LHCN-M2 (cell line): ENCODE data around the gene TAF13. TPM values are rescaled to one million over a fixed set of nuclear protein-coding genes. Genes with fewer than 3 reads are reported as not detected.
A peak's percentile ranks its signal among the peaks of the same experiment; 100 is the strongest.
"Not testable (repeated sequence)": the region's sequence is repeated elsewhere in the genome, so short reads cannot be mapped to it uniquely, and the experiment has no call there.

Experiments
- DNase-seq: peaks from one replicate; pipeline ENCODE4 v3.0.0-alpha.2; 2012; ENCODE audit warnings: low read depth
- total RNA-seq: library from RNA; depleted of rRNA; stranded (reverse); fragments of >200 nt; gene quantifications from 2 replicates; pipeline ENCODE4 v1.2.3, GENCODE V29; 2014

Gene TAF13
- total RNA-seq, 1 experiment from 2014 or later, result 67.0 TPM

DNA sequence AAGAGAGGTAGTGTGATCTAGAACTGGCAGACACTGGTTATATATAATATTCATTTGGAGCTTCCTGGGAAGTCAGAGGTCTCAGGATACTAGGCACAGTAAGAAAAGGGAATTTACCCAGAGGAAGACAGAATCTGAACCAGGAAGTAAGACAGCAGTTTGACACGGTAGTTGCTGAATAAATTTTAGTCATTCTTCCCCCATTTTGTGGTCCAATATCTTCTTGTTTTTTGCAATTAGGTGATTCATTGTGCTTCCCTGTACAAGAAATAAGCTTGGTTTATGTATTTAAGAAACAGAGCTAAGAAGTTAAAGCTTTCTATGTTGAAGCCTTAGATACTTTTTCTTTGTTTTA, 16.0 kb upstream of the TAF13 start:
- DNase-seq, result peak; percentile 38

DNA sequence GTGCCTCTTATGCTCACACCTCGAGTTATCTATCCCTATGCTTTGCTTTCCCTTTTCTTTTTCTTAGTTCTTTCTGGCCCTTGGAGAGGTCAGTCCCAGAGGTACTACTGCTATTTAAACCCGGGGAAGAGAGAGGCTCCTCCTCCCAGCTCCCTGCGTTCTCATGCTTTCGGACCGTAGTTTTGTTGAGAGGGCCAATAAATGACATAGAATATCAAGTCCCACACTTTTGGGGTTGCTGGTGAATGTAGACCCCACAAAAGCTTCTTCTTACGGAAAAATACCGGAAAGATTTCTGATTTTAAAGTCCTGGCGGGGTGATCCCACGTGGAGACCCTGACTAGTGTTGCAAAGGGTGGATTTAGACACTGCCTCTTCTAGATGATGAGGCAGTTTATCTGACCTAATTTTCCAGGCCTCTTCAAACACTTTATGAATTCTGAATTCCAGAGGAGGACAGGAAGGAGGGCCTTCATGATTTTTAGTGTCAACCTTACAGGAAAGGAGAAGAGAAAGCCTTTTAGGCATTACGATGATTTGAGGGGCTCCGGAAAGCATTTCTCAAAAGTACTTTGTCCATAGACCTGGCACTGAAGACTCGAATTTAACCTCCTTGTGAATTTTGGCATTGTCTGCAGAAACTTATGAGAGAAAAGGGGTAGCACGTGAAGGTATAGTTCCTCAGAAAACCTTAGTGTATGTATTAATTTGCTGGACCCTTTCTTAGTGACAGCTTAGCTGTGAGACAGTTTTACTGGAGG, 15.5 kb upstream of the TAF13 start:
- peak; percentile 55 for DNase-seq

DNA sequence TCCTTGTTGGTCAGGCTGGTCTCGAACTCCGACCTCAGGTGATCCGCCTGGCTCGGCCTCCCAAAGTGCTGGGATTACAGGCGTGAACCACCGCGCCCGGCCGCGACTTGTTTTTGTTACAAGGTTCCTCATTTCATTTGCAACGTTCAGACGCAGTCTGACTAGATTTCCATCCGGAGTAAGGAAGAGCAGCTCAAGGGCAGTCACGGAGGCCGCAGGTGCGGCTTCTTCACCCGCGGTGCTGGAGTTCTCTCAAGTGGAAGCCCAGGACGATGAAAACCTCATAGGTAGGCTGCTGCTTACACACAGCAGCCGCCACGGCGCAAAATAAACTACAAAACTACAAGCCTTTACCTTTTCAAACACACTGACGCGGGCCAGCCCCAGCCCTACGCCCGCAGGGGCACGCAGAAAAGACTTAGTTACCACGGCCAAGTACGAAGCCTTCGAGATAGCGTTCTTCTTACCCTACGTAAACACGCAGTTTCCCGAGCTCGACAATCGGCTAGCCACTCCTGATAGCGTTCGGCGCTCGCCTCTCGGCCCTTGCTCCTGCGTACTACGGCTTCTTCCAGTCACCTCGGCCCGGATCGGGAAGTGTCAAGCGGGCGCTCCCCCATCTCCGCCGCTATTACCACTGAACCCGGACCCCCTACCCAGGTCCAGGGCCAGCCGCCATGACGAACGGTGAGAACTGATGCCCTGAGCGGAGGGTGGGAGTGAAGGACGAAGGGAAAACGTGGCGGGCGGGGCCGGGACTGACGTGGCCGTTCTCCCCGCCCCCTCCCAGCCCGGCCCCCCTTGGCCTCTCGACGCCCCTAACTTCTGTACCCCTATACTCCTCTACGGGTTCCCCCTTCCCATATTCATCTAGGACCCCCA, 14.6 kb upstream of the TAF13 start, which contains the start of gene TMEM167B:
TSS of gene TMEM167B (plus strand) at position 569 of the 882 bp plus-strand sequence. CDS start at position 678, 109 bp downstream.
- DNase-seq, result peak; percentile 88

DNA sequence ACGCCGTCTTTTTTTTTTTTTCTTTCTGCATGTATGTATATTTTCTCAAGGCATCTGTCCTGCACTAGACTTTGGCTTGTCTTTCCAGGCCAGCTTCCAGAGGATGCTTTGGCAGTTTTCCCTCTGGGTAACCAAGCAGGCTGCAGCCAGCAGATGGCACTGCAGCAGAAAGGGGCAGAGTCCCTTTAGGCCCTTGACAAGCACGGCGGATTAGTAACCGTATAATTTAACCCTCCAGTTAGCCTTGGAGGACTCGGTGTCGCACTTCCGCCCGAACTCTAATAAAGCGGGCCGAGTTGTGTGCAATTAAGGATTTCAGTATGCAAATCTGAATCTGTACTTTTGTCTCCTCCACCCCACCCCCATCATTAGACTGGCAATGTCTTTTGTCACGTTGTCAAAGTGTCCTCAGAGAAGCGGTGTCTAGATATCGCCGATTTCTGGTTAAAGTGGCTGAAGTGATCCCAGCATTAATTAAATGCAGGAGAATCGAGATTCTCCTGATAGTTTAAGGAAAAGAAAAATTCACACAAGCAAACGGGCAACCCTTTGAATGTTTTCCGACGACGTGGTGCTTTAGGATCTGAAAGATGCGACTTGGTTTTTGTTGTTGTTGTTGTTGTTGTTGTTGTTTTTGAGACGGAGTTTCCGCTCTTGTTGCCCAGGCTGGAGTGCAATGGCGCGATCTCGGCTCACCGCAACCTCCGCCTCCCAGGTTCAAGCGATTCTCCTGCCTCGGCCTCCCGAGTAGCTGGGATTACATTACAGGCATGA, 13.6 kb upstream of the TAF13 start:
- peak; percentile 62 for DNase-seq

DNA sequence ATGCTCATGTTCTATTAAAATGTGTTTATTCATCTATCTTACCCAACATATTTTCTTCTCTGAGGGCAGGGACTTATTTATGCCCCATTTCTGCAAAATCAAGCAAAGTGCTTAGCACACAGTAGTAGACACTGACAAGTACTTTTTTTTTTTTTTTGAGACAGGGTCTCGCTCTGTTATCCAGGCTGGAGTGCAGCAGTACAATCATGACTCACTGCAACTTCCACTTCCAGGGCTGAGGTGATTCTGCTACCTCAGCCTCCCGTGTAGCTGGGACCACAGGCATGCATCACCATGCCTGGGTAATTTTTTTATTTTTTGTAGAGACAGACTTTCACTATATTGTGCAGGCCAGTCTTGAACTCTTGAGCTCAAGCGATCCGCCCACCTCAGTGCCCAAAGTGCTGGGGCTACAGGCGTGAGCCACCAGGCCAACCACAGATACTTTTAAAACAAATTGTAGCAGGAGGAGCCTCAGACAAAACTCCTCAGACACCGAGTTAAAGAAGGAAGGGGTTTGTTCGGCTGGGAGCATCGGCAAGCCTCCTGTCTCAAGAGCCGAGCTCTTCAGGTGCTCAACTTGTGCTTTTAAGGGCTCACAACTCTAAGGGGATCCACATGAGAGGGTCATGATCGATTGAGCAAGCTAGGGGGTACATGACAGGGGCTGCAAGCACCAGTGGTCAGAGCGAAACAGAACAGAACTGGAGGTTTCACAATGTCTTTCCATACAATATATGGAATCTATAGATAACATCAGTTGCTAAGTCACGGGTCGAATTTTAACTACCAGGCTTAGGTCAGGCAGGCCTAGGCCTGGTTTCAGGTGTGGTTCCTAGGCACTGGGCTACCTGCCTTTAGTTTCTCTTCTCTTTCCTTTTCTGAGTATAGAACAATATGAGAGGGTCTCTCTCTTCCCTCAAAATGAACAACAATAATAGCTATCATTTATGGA, 9.0 kb upstream of the TAF13 start:
- DNase-seq, result no peak

DNA sequence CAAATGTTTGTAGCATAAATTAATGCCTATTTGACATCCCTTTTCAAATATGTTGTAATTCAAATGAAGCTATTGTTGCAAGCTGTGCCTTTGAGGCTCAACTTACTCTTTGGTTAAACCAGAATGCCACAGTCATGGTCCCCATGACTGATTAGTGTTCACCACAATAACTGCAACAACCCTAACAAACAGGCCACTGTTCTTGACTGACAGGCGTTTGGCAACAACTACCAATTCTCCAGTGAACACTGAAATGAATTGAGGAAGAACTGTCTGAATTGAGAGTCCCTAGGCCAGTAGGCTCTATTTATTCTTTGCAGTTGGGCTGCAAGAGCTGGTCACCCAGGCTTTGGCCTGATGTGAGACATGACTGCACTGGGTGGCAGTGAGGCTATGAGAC, 8.1 kb upstream of the TAF13 start:
- DNase-seq, result peak; percentile 32

DNA sequence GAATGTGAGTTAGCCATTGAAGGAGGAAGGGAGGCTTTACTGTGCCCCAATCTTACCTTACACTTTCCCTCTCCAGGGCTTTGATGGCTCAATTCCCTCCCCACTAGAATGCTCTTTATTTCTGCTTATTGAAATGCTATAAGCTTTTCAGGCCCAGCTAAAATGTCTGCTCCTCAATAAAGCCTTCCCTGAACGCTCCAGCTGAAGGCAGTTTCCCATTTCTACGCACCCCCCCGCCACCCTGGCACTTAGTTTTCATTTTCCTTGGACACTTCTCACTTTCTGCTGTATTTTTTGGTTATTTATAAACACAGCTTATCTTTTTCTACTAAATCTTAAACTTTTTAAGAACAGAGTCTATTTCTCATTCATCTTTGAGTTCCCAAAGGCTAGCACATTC, 7.7 kb upstream of the TAF13 start:
- DNase-seq, result no peak

DNA sequence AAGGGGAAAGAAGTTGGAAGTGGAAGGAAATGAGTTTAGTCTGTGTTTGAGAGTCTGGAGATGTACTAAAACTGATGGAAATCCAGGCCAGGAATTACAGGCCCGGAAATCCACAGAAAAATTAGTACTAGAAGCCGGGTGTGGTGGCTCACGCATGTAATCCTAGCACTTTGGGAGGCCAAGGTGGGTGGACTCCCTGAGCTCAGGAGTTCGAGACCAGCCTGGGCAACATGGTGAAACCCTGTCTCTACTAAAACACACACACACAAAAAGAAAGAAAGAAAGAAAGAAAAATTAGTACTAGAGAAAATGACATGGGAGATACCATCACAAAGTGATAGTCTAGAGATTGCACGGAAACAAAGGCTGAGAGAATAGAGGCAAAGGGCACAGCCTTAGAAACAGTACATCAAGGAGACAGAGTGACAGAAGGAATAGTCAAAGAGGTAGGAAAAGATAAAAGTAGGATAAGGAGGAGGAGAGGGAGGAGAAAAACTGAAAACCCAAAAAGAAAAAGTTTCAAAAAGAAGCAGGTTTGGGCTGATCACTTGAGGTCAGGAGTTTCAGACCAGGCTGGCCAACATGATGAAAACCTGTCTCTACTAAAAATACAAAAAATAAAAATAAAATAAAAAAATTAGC, 4.8 kb upstream of the TAF13 start:
- no peak for DNase-seq

DNA sequence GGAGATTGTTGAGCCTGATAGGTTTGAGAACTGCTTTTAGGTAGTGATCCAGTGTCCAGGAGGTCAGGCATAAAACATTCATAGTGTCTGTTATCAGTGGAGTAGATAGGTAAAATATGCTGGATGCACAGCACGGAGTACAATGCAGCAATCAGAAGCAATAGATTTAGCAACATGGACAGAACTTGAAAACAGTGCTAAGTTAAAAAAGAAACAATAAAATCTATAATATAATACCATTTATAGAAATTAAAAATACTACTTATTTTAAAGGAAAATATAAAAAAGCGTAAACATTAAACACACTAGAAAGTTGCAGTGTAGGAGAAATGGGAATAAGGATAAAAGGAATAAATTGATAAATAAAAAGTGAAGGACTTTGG, 3.4 kb upstream of the TAF13 start:
- DNase-seq, result no peak

DNA sequence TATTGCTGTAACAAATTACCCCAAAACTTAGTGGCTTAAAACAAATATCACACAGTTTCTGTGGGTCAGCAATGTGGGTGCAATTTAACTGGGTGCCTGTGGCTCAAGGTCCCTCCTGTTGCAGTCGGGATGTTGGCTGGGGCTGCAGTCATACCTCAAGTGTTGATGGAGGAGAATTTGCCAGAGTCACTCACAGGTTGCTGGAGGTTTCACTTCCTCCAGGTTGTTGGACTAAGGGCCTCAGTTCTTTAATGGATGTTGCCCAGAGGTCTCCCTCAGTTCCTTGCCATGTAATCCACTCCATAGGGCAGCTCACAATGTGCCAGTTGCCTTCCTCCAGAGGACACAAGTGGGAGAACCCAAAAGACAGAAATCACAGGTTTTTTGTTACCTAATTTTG, 2.5 kb upstream of the TAF13 start:
- no peak for DNase-seq

DNA sequence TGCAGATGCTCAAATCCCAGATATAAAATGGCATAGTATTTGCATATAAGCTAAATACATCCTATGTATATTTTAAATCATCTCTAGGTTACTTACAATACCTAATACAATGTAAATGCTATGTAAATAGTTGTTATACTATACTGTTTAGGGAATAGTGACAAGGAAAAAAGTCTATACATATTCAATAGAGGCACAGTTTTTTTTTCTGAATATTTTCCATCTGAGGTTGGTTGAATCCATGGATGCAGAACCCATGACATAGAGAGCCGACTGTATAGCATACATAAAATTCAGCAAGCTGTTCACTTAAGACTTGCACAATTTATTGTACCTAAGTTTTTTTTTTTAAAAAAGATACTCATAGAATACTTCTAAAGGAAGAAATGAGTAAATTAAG, 6.5 kb downstream of the TAF13 start:
- no peak for DNase-seq

DNA sequence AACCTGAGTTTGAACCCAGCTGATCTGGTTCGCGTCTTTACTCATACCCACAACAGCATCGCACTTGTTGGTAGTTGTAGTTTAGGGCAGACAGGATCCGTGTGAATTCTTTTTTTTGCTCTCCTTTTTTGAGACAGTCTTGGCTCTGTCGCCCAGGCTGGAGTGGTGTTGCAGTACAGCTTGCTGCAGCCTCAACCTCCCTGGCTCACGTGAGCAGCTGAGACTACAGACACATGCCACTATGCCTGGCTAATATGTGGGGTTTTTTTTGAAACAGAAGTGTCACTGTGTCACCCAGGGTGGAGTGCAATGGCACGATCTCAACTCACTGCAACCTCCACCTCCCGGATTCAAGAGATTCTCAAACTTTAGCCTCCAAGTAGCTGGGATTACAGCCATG, 7.9 kb downstream of the TAF13 start:
- no peak for DNase-seq

DNA sequence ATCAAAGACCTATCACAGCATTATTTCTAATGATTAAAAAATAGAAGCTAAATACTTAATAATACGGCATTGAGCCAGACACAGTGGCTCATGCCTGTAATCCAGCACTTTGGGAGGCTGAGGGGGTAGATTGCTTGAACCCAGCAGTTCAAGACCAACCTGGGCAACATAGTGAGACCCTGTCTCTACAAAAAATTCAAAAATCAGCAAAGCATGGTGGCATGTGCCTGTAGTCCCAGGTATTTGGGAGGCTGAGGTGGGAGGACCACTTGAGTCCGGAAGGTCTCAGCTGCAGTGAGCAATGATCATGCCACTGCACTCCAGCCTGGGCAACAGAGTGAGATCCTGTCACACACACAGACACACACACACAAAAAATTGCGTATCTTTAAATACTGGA, 10.7 kb downstream of the TAF13 start:
- no peak for DNase-seq

DNA sequence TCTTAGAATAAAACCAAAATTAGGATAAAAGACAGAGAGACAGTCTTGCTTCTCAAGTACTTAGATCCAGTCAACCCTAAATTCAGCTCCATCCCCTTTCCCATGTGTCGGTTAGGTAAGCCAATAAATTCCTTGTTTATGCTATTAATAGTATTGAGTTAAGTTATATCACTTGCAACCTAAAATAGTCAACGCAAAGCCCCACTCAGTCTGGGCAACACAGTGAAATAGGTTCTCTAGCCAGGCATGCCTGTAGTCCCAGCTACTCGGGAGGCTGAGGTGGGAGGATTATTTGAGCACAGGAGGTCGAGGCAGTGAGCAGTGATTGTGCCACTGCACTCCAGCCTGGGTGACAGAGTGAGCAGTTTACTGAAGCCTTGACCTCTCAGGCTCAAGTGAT, 14.6 kb downstream of the TAF13 start:
- no peak for DNase-seq

DNA sequence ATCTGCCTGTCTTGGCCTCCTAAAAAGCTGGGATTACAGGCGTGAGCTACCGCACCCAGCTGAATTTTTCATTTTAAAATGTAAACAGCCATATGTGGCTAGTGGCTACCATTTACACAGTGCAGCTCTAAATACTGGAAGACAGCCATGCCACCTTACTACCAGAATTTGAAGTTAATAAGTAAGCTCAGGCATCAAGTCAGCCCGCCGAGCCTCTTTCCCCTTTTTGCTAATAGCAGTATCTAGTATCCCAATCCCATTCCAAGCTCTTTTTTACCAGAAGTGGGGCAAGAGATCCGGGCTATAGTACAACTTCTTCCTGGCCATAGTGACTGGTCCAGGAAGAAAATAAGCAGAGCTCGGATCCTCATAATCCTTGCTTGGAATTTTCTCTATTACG, 15.1 kb downstream of the TAF13 start:
- DNase-seq, result no peak

DNA sequence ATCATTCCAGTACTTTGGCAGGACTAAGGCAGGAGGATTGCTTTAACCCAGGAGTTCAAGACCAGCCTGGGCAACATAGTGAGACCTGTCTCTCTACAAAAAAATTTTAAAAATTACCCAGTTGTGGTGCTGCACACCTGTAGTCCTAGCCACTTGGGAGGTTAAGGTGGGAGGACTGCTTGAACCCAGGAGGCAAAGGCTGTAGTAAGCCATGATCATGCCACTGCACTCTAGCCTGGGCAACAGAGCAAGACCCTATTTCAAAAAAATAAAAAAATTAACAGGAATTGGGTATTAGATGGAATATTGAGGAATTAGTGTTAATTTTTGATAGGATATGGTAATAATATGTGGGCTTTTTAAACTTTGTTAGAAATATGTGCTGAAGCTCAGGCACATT, 16.8 kb downstream of the TAF13 start:
- DNase-seq, result no peak

DNA sequence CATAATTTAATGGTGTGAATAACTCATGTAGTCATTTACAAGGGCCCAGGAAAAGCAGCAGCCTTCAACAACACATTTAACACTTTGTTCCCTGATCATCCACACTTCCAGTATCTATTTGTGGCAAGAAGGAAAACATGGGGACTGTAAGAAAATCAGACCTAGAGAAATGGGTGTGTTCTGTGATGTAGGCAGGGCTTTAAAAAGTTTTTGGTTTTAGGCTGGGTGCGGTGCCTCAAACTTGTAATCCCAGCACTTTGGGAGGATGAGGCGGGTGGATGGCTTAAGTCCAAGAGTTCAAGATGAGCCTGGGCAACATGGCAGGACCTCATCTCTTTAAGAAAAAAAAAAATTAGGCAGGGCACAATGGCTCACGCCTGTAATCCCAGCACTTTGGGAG, 19.7 kb downstream of the TAF13 start:
- DNase-seq, result no peak

DNA sequence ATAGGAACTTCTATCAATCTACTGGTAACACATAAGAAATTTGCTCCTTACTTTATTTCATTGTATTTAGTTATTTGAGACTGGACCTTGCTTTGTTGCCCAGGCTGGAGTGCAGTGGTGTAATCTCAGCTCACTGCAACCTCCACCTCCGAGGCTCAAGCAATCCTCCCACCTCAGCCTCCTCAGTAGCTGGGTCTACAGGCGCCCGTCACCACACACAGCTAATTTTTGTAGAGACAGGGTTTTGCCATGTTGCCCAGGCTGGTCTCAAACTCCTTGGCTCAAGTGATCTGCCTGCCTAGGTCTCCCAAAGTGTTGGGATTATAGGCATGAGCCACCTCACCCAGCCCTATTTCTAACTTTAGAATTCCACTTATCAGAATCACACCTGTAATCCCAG, 23.7 kb downstream of the TAF13 start:
- not testable (repeated sequence) for DNase-seq

DNA sequence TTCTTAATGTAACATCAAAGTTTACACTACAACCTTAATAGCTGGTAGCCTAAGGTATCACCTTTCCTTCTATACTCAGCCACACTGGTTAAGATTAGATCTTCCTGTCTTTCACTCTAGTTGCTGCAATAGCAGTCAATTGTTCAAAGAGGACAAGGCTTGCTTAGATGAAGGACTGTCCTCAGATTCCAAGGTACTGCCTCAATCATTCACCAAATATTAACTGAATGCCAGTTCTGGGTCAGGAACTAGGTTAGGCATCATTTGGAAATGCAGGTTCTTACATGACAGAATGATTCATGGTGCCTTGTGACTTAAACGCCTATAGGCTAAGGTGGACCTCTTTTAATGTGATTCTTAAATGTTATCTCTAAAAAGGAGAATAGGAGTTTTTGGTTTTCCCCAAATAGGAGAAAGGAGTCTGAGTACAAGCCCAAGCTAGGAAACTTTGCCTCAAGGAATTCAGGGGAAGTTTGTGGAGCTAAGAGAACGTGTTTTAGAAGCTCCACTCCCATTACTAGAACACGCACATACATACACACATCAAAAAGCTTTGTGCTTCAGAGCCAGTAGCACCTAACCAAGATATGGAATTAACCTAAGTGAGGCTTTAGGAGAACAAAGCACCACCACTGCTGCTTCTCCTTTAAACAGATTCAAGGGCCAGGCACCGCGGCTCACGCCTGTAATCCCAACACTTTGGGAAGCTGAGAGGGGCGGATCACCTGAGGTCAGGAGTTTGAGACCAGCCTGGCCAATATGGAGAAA, 25.4 kb downstream of the TAF13 start:
- DNase-seq, result no peak

DNA sequence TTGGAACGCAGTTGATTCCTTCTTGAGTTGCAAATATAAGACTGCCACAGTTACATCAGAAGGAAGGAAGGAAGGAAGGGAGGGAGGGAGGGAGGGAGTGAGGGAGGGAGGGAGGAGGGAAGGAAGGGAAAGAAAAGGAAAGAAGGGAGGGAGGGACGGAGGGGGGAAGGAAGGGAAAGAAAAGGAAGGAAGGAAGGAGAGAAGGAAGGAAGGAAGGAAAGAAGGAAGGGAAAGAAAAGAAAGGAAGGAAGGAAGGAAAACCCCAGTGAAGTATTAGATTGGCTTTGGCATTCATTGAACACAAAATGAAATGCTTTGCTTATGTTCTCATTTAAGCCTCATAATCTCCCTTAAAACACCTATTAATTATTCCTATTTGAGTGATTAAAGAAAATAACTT, 27.5 kb downstream of the TAF13 start:
- DNase-seq, result no peak
